ENCODE measurements around the gene GALNT10.

GALNT10 gene

DNA sequence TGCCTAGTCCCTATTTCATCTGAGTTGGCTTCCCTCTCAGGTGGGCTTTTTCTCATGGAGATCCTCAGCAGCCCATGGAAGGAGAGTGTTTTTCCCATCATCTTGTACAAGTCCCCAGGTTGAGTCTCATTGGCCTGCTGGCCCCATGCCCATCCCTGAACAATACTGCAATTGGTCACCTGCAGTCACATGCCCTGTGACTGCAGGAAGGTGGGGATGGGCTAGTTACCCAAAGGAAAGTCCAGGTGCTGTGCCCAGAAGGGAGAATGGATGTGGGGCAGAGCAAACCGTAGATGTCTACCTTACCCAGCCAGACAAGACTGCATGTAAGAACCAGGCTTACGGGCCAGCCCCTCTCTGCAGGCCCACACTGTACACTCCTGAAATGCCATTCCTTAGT is 201.3 kb downstream of the GALNT10 start:
- TF ChIP-seq, protein P1, sequence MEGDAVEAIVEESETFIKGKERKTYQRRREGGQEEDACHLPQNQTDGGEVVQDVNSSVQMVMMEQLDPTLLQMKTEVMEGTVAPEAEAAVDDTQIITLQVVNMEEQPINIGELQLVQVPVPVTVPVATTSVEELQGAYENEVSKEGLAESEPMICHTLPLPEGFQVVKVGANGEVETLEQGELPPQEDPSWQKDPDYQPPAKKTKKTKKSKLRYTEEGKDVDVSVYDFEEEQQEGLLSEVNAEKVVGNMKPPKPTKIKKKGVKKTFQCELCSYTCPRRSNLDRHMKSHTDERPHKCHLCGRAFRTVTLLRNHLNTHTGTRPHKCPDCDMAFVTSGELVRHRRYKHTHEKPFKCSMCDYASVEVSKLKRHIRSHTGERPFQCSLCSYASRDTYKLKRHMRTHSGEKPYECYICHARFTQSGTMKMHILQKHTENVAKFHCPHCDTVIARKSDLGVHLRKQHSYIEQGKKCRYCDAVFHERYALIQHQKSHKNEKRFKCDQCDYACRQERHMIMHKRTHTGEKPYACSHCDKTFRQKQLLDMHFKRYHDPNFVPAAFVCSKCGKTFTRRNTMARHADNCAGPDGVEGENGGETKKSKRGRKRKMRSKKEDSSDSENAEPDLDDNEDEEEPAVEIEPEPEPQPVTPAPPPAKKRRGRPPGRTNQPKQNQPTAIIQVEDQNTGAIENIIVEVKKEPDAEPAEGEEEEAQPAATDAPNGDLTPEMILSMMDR (conservative IDR thresholded peaks at IDR 0.05; ENCODE audit: low read depth), result no peak
- H3K27ac ChIP-seq, result no peak overlapping the region
- no peak for DNase-seq (ENCODE audit: low spot score)
- CTCF ChIA-PET, result no interaction called here
- POLR2A ChIA-PET (ENCODE audit: low non-redundant PET), result no interaction called here

DNA sequence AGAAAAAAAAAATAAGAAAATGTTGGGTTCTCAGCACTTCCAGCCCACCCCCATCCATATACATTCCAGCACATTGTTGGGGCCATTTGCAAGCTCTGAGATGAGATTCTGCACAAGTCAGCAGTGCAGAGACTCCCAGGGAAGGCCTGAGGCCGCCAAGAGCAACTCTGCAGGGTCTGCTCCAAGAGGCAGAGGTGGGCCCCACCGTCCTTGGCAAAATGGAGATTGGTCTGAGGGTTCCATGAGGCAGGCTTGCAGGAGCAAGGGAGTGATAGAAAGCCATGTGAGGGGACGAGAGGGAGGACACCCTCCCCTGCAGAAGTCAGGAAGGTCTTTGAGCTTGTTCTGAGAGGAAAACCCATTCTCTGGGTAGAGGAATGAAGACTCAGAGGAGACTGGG is 203.3 kb downstream of the GALNT10 start:
- TF ChIP-seq, protein P1 (conservative IDR thresholded peaks at IDR 0.05; ENCODE audit: low read depth), result no peak
- peak overlapping the region; percentile 85 for H3K27ac ChIP-seq
- ChIA-PET CTCF (interaction anchor here (0.6 to 1.0 kb wide), 2 partner anchors 203 to 322 kb away, joined by 3 read pairs; partner anchors contain the start of gene GALNT10), POLR2A (ENCODE audit: low non-redundant PET) (no interaction called here)
- DNase-seq (ENCODE audit: low spot score), result no peak

DNA sequence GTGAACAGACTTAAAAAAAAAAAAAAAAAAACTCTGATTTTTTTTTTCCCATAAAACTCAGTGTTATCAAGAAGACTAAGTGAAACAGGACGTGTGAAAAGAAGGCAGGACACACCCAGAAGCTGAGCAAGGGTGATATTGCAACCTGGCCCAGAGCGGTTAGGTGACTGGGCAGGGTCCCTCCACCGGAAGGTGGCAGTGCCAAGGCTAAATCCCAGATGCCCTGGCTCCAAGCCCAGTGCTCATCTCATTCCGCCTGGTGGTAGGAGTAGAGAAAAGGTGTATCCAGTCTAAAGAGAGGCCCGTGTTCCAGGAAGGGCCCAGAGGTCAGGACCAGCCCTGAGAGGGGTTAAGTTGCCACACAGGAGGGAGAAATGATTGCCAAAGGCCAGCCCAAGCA is 203.8 kb downstream of the GALNT10 start:
- peak; percentile 15 for DNase-seq (ENCODE audit: low spot score)
- TF ChIP-seq, protein P1 (conservative IDR thresholded peaks at IDR 0.05; ENCODE audit: low read depth), result no peak; the same call in 1 of the 2 replicates
- H3K27ac ChIP-seq, result peak overlapping the region; percentile 85
- CTCF ChIA-PET, result interaction anchor here (0.6 to 1.0 kb wide), 4 partner anchors 39 to 403 kb away, joined by 3 to 6 read pairs (median 4); partner anchors contain the start of gene GALNT10
- POLR2A ChIA-PET (ENCODE audit: low non-redundant PET), result no interaction called here

DNA sequence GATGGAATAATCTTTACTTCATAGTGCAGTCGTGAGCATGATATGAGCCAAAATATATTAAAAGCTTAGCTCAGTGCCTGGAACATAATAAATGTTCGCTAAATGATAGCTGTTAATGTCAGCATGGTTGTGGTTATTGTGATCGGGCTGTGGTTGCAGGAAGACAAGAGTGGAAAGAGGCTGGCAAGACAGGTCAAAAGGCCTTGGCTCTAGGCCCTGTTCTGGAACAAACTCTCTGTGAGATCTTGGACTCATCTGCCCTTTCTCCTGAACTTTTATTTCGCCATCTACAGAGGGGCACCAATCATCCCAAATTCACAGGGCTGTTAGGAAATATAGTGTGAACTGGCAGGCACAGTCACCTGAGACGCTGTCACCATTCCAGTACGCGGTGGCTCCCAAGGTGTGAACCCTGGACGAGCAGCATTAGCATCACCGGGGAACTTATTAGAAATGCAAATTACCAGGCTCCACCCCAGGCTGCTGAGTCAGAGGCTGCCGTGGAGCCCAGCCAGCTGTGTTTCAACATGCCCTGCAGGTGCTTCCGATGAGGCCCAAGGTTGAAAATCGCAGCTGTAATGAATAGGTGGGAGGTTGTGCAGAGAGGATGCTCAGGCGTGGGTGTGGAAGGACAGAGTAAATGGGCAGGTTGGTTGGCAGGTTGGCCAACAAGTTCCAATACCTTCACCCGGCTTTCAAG is 205.0 kb downstream of the GALNT10 start:
- POLR2A ChIA-PET (ENCODE audit: low non-redundant PET), result no interaction called here
- TF ChIP-seq, protein P1 (conservative IDR thresholded peaks at IDR 0.05; ENCODE audit: low read depth), result no peak
- CTCF ChIA-PET, result interaction anchor here (0.6 to 1.5 kb wide), 3 partner anchors 10 to 323 kb away, joined by 3 to 8 read pairs (median 3); no protein-coding TSS in a partner anchor
- peak; percentile 89 for DNase-seq (ENCODE audit: low spot score)
- peak overlapping the region; percentile 85 for H3K27ac ChIP-seq

DNA sequence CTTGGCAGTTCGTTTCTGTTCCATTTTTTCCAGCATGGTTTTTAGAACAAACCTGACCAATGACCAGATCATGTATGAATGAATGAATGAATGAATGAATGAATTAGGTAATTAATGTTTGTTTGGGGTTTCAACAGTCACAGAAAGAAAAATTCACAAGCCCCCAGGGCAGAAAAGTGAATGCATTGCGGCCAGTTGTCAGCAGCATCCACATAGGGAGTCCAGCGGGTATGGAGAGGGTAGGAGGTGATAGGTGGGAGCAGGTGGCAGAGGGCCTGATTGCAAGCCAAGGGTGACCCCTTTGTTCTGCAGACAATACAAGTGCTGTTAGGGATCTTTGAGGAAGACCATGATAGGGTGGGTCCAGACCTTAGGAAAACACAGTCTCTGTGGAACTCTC is 205.6 kb downstream of the GALNT10 start:
- POLR2A ChIA-PET (ENCODE audit: low non-redundant PET), result no interaction called here
- TF ChIP-seq, protein P1 (conservative IDR thresholded peaks at IDR 0.05; ENCODE audit: low read depth), result no peak
- no peak for DNase-seq (ENCODE audit: low spot score)
- peak overlapping the region; percentile 85 for H3K27ac ChIP-seq
- CTCF ChIA-PET, result interaction anchor here (1.4 to 1.5 kb wide), 2 partner anchors 9 to 324 kb away, joined by 3 to 8 read pairs; no protein-coding TSS in a partner anchor

DNA sequence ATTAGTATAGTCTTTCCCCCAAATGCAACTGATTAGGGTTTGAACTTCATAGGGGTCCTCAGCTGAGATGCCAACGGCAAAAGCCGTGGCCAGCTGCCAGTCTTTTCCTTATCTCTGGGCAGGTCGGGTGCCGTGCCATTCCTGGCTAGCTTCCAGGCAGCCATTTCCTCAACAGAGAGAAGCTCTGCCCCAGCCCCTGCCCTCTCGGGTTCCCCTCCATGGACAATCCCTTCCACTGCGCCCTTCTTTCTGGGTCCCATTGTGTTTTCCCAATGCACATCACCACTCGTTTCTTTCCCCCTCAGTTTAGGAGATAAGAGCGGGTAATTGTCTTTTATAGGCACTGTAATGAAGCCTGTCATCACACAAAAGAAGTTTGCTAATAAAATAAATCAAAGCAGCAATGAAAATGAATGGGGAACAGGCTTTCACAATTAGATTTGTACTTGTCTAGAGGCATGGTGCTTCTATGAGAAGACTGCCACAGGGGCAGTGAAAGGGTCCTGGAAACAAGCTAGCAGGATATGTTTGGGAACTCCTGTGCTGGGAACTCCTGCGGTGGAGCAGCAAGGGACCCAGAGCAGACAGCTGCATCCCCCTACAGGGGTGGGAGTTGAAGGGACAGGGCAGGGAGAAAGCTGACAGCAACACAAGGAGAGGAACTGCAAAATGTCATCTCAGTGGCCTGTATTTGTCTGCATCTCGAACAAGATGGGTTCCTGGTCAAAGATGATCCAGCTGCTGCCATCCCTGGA is 207.3 kb downstream of the GALNT10 start:
- DNase-seq (ENCODE audit: low spot score), result no peak
- TF ChIP-seq, protein P1 (conservative IDR thresholded peaks at IDR 0.05; ENCODE audit: low read depth), result no peak
- ChIA-PET POLR2A (ENCODE audit: low non-redundant PET) (no interaction called here), CTCF (no interaction called here)
- no peak overlapping the region for H3K27ac ChIP-seq

All from RWPE1 (cell line).